Smooth muscle cell (in vitro differentiated cells): Measurements from ENCODE around the gene ATL2. TPM values are rescaled to one million over a fixed set of nuclear protein-coding genes. Genes with fewer than 3 reads are reported as not detected.
"Not testable (repeated sequence)": the region's sequence is repeated elsewhere in the genome, so short reads cannot be mapped to it uniquely, and the experiment has no call there.

Source experiments
- DNase-seq: peaks from one replicate; lab custom pipeline; 2025; ENCODE audit not compliant: unreplicated experiment; lab: John Stamatoyannopoulos, UW
- H2AFZ ChIP-seq: fragments of 200-600 bp; sonication (generic); 2 replicates; pipeline ENCODE4 v1.6.0; 2016; ENCODE audit warnings: antibody characterized with exemption, low read depth, mild to moderate bottlenecking
- H3F3A ChIP-seq: fragments of 200-600 bp; sonication (generic); 2 replicates; pipeline ENCODE4 v1.6.0; 2017; ENCODE audit warnings: antibody characterized with exemption, low read depth
- H3K27ac ChIP-seq: fragments of 200-600 bp; sonication (generic); 2 replicates; pipeline ENCODE4 v1.5.1; 2016; ENCODE audit warnings: low read depth, mild to moderate bottlenecking
- H3K27me3 ChIP-seq: fragments of 200-600 bp; sonication (generic); 2 replicates; pipeline ENCODE4 v1.6.1; 2016; ENCODE audit warnings: low read depth, mild to moderate bottlenecking
- H3K36me3 ChIP-seq: fragments of 200-600 bp; sonication (generic); 2 replicates; pipeline ENCODE4 v1.5.1; 2016; ENCODE audit warnings: low read depth
- H3K4me1 ChIP-seq: fragments of 200-600 bp; sonication (generic); 2 replicates; pipeline ENCODE4 v1.5.1; 2016; ENCODE audit warnings: low read depth
- H3K4me2 ChIP-seq: fragments of 200-600 bp; sonication (generic); 2 replicates; pipeline ENCODE4 v1.6.0; 2016; ENCODE audit warnings: mild to moderate bottlenecking
- H3K4me3 ChIP-seq: fragments of 200-600 bp; sonication (generic); 2 replicates; pipeline ENCODE4 v1.5.1; 2016; ENCODE audit warnings: mild to moderate bottlenecking
- H3K79me2 ChIP-seq: fragments of 200-600 bp; sonication (generic); 2 replicates; pipeline ENCODE4 v1.6.0; 2016; ENCODE audit warnings: low read depth, mild to moderate bottlenecking
- H3K9ac ChIP-seq: fragments of 200-600 bp; sonication (generic); 2 replicates; pipeline ENCODE4 v1.6.0; 2016; ENCODE audit warnings: low read depth
- H3K9me3 ChIP-seq: fragments of 200-600 bp; sonication (generic); replicated peaks from 2 replicates; pipeline ENCODE4 v1.5.1; 2016; ENCODE audit warnings: low read depth
- H4K20me1 ChIP-seq: fragments of 200-600 bp; sonication (generic); 2 replicates; pipeline ENCODE4 v1.6.0; 2016; ENCODE audit warnings: low read depth
- WGBS: methylation state at CpG from one replicate; pipeline ENCODE4 v1.1.7; 2016; ENCODE audit warnings: low lambda C conversion rate; 5-methylcytosine and 5-hydroxymethylcytosine counted together
- polyA plus RNA-seq: library from polyadenylated mRNA; unstranded; fragments of >200 nt; fragmentation: Nextera tagmentation; extraction: Ambion mirVana; gene quantifications from 2 replicates; pipeline ENCODE4 v1.2.1, GENCODE V29; 2016
- total RNA-seq: library from RNA; depleted of rRNA; stranded (reverse); fragments of >200 nt; gene quantifications from 2 replicates; pipeline ENCODE4 v1.2.3, GENCODE V29; 2014
- TF ChIP-seq, protein P1 (sequence below): fragments of 200-600 bp; sonication (generic); IDR thresholded peaks from 2 replicates; pipeline ENCODE4 v1.5.1; 2017; ENCODE audit warnings: borderline replicate concordance, mild to moderate bottlenecking, antibody characterized with exemption; ENCODE audit not compliant: insufficient read depth, poor library complexity, severe bottlenecking

Gene ATL2
- total and polyA plus RNA-seq, 2 experiments from 2014 or later, result 19.9 to 56.7 TPM

DNA sequence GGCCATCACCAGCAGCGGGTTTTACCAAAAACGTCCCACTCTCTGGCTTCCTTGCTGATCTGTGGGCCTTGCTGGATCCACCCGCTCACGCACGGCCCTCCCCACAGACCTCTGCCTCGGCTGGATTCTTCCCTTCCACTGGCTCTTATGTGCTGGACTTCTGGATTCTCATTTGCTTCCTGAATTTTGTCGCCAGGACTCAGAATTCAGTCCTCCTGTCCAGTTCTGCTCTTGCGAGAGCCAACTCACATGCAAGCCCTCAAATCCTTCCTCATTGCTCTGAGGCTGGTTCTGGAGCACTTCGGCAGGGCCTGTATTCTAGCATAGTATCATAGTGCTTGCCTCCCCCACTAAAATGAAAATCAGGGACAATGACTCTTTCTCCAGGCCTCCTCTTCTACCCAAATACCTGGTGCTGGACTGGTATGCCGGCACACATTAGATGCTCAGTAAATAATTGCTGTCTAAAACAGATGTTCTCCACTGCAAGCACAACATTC, 115.5 kb downstream of the ATL2 start:
- Histone ChIP-seq H3F3A (no peaks in the 10 kb centered on the region), H2AFZ (no peak overlapping the region), H3K4me1 (no peaks in the 10 kb centered on the region), H3K27me3 (no peaks in the 10 kb centered on the region), H4K20me1 (no peaks in the 10 kb centered on the region), H3K27ac (no peak overlapping the region), H3K36me3 (no peaks in the 10 kb centered on the region), H3K9ac (no peak overlapping the region), H3K4me3 (no peak overlapping the region), H3K4me2 (no peak overlapping the region), H3K9me3 (no peaks in the 10 kb centered on the region), H3K79me2 (no peaks in the 10 kb centered on the region)
- 95% methylated on average over 10 of the region's 10 CpGs for WGBS
- TF ChIP-seq, protein P1, sequence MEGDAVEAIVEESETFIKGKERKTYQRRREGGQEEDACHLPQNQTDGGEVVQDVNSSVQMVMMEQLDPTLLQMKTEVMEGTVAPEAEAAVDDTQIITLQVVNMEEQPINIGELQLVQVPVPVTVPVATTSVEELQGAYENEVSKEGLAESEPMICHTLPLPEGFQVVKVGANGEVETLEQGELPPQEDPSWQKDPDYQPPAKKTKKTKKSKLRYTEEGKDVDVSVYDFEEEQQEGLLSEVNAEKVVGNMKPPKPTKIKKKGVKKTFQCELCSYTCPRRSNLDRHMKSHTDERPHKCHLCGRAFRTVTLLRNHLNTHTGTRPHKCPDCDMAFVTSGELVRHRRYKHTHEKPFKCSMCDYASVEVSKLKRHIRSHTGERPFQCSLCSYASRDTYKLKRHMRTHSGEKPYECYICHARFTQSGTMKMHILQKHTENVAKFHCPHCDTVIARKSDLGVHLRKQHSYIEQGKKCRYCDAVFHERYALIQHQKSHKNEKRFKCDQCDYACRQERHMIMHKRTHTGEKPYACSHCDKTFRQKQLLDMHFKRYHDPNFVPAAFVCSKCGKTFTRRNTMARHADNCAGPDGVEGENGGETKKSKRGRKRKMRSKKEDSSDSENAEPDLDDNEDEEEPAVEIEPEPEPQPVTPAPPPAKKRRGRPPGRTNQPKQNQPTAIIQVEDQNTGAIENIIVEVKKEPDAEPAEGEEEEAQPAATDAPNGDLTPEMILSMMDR, result no peak
- DNase-seq, result no peak

DNA sequence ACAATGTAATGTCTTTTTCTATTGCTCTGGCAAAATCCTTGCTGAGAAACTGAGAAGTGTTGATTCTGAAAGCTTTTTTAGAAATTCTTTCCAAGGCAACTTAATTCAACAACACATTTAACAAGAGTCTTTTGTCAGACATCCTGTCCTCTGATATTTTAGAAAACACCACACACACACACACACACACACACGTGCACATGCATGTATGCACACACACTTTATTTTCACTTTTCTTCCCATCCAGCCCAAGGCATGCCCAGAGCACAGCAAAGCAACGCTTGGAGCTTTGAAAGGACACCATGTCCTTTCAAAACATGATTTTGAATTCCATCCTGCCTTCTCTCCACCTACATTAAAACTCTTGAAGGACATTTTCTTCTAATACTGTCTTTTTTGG, 116.1 kb downstream of the ATL2 start:
- H4K20me1 ChIP-seq, result no peaks in the 10 kb centered on the region
- H3K27me3 ChIP-seq, result no peaks in the 10 kb centered on the region
- no peak for DNase-seq
- TF ChIP-seq, protein P1, result no peak
- no peaks in the 10 kb centered on the region for H3K9me3 ChIP-seq
- WGBS, result 98% methylated on average over 2 of the region's 2 CpGs
- no peak overlapping the region for H3K4me2 ChIP-seq
- no peaks in the 10 kb centered on the region for H3K36me3 ChIP-seq
- no peaks in the 10 kb centered on the region for H3K79me2 ChIP-seq
- H3K4me3 ChIP-seq, result no peak overlapping the region
- no peak overlapping the region for H3K27ac ChIP-seq
- H3F3A ChIP-seq, result no peaks in the 10 kb centered on the region
- no peak overlapping the region for H2AFZ ChIP-seq
- H3K4me1 ChIP-seq, result no peaks in the 10 kb centered on the region
- no peak overlapping the region for H3K9ac ChIP-seq

DNA sequence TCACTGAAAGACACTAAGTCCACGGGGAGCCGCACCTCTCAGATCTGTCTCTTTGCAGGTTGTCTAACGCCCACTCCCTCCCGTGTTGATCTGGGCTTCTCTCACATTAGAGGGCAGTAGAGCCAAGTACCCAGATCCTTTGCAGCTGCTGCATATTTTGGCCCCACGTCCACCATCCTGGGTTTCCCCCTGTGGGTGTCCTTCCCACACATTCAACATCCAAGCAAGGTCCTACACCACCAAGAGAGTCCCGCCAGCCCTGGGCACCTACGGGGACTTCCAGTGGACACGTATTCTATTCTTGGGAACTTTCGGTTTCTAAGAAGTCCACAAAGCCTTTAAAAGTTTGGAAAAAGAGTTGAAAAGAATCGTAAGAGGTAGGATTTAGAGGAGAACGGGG, 116.6 kb downstream of the ATL2 start:
- Histone ChIP-seq H4K20me1 (no peaks in the 10 kb centered on the region), H3F3A (no peaks in the 10 kb centered on the region), H3K9me3 (no peaks in the 10 kb centered on the region), H3K4me2 (no peak overlapping the region), H3K27ac (no peak overlapping the region), H3K79me2 (no peaks in the 10 kb centered on the region), H3K4me1 (no peaks in the 10 kb centered on the region), H3K9ac (no peak overlapping the region), H3K36me3 (no peaks in the 10 kb centered on the region), H2AFZ (no peak overlapping the region), H3K4me3 (no peak overlapping the region), H3K27me3 (no peaks in the 10 kb centered on the region)
- 89% methylated on average over 11 of the region's 11 CpGs for WGBS
- DNase-seq, result no peak
- TF ChIP-seq, protein P1, result no peak

DNA sequence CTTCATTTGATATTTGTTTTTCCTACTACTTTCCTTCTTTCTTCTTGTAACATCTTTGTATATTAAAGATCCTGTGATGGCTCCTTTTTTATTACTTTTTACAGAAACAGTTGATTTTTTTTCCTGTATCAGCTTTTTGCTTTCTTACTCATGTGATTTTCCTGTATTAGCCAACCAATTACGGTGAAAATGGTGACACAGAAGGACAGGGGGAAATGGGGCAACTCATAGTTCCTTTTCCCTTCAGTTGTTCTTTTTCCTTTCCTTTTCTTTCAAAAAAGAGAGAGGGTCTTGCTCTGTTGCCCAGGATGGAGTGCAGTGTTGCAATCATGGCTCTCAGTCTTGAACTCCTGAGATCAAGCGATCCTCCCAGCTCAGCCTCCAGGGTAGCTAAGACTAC, 117.8 kb downstream of the ATL2 start:
- no peak for DNase-seq
- no peak overlapping the region for H3K9ac ChIP-seq
- no peak overlapping the region for H3K4me2 ChIP-seq
- TF ChIP-seq, protein P1, result no peak
- no peaks in the 10 kb centered on the region for H3F3A ChIP-seq
- H4K20me1 ChIP-seq, result no peaks in the 10 kb centered on the region
- H3K4me1 ChIP-seq, result no peaks in the 10 kb centered on the region
- no peaks in the 10 kb centered on the region for H3K27me3 ChIP-seq
- H3K4me3 ChIP-seq, result no peak overlapping the region
- no peaks in the 10 kb centered on the region for H3K9me3 ChIP-seq
- H3K36me3 ChIP-seq, result no peaks in the 10 kb centered on the region
- no peak overlapping the region for H3K27ac ChIP-seq
- H2AFZ ChIP-seq, result no peak overlapping the region
- 91% methylated on average over 2 of the region's 2 CpGs for WGBS
- H3K79me2 ChIP-seq, result no peaks in the 10 kb centered on the region

DNA sequence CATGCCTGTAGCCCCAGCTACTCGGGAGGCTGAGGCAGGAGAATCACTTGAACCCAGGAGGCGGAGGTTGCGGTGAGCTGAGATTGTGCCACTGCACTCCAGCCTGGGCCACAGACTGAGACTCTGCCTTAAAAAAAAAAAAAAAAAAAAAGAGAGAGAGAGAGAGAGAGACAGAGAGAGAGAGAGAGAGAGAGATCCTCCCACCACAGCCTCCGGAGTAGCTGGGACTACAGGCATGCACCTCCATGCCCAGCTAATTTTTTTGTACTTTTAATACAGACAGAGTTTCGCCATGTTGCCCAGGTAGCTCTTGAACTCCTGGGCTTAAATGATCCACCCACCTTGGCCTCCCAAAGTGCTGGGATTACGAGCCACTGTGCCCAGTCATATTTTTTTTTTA, 119.4 kb downstream of the ATL2 start:
- not testable (repeated sequence) for H3K27me3 ChIP-seq, H3K27ac ChIP-seq, H3K79me2 ChIP-seq, H4K20me1 ChIP-seq, H3K4me1 ChIP-seq, H3K9ac ChIP-seq, H3K9me3 ChIP-seq, H2AFZ ChIP-seq, H3K36me3 ChIP-seq, H3F3A ChIP-seq, H3K4me2 ChIP-seq, H3K4me3 ChIP-seq, DNase-seq
- 94% methylated on average over 6 of the region's 6 CpGs for WGBS
